Lung (tissue), 12 donors: Measurements from ENCODE around the gene GATAD2A. TPM values are rescaled to one million over a fixed set of nuclear protein-coding genes. Genes with fewer than 3 reads are reported as not detected.

Source experiments
- ATAC-seq: fragments of 200-7000 bp; cut with Tn5 transposase; one replicate; pipeline ENCODE4 v1.9.1; 2020; ENCODE audit warnings: moderate number of reproducible peaks; ENCODE audit not compliant: insufficient read depth, low FRiP score
- DNase-seq, 3 donors: peaks; one replicate each; pipeline ENCODE4 v3.0.0-alpha.2; 2013 to 2017
- H3K27ac ChIP-seq, 2 donors: one replicate each; pipeline ENCODE4 v1.5.1; 2013; ENCODE audit warnings: mild to moderate bottlenecking in 2 of 2, moderate library complexity in 2 of 2, control low read depth in 1 of 2, inconsistent platforms in 1 of 2, low read depth in 1 of 2, low read length in 1 of 2
- H3K27me3 ChIP-seq, 3 donors: one replicate each; pipeline ENCODE4 v1.5.1; 2013; ENCODE audit warnings: low read length in 2 of 3; ENCODE audit not compliant: control insufficient read depth in 3 of 3, insufficient read depth in 3 of 3
- H3K36me3 ChIP-seq, 4 donors: one replicate each; pipeline ENCODE4 v1.5.1; 2013; ENCODE audit warnings: low read length in 4 of 4, mild to moderate bottlenecking in 1 of 4, moderate library complexity in 1 of 4; ENCODE audit not compliant: control insufficient read depth in 4 of 4, insufficient read depth in 4 of 4
- H3K4me1 ChIP-seq, 5 donors: one replicate each; pipeline ENCODE4 v1.5.1; 2013; ENCODE audit warnings: low read length in 5 of 5, mild to moderate bottlenecking in 2 of 5, moderate library complexity in 1 of 5; ENCODE audit not compliant: control insufficient read depth in 5 of 5, insufficient read depth in 5 of 5
- H3K4me3 ChIP-seq: one replicate; pipeline ENCODE4 v1.5.1; 2013; ENCODE audit warnings: mild to moderate bottlenecking, control low read depth, moderate library complexity
- H3K9ac ChIP-seq, 2 donors: one replicate each; pipeline ENCODE4 v1.5.1; 2013; ENCODE audit warnings: low read length in 2 of 2, control low read depth in 1 of 2; ENCODE audit not compliant: insufficient read depth in 1 of 2
- H3K9me3 ChIP-seq, 4 donors: one replicate each; pipeline ENCODE4 v1.5.1; 2013; ENCODE audit warnings: low read length in 3 of 4, mild to moderate bottlenecking in 1 of 4, moderate library complexity in 1 of 4; ENCODE audit not compliant: control insufficient read depth in 4 of 4, insufficient read depth in 3 of 4
- CTCF ChIP-seq: IDR thresholded peaks from 2 replicates; pipeline ENCODE4 v1.5.1; 2012; ENCODE audit warnings: mild to moderate bottlenecking; ENCODE audit errors: control extremely low read depth, extremely low read depth
- WGBS, 2 donors: extraction: QIAGEN DNeasy Blood & Tissue Kit; methylation state at CpG; one replicate each; pipeline ENCODE4 v1.1.7; 2013; 5-methylcytosine and 5-hydroxymethylcytosine counted together
- polyA plus RNA-seq, 2 donors: library from polyadenylated mRNA; stranded (reverse); fragments of 200-250 nt; gene quantifications; one replicate each; pipeline ENCODE4 v1.2.1, GENCODE V29; 2013
- total RNA-seq, 2 donors: library from RNA; depleted of rRNA in 1 of 2; stranded (reverse); fragments of >200 nt in 1 of 2; gene quantifications; one replicate each; pipeline ENCODE4 v1.2.1, GENCODE V29; 2014 to 2021
- donor health status: control.
- donor health status: control.
- donor health status: Bipolar disorder and iron deficiency.
- donor health status: healthy.
- donor health status: DM: yes; HTN: yes; CAD: no.

Gene GATAD2A
- total and polyA plus RNA-seq, 4 donors: 30.6 to 93.7 (median 37.4) TPM

GRCh38 chr19:19439176-19439482, 33.7 kb downstream of the GATAD2A start:
- Histone ChIP-seq H3K4me1 (peaks cover 4 to 14% (median 6%) of the 10 kb centered on the region in 5 donors), H3K27ac (no peak overlapping the region), H3K27me3 (no peaks in the 10 kb centered on the region), H3K4me3 (no peak overlapping the region), H3K36me3 (peaks cover 0 to 8% (median 4%) of the 10 kb centered on the region in 4 donors), H3K9me3 (no peaks in the 10 kb centered on the region), H3K9ac (no peak overlapping the region)
- TF ChIP-seq CTCF: no peak
- 88 to 89% methylated on average over 2 of the region's 2 CpGs for WGBS, 2 donors
- ATAC-seq (no peak), DNase-seq (no peak)

- peaks cover 0 to 24% (median 0%) of the 10 kb centered on the region in 5 donors for H3K4me1 ChIP-seq
- ATAC-seq (no peak), DNase-seq (no peak)
- no peak overlapping the region for H3K4me3 ChIP-seq
- H3K27me3 ChIP-seq: no peaks in the 10 kb centered on the region
- H3K9ac ChIP-seq: no peak overlapping the region
- WGBS, 2 donors: 81 to 90% methylated on average over 9 of the region's 9 CpGs
- no peak for TF ChIP-seq CTCF
- H3K27ac ChIP-seq: no peak overlapping the region
- H3K36me3 ChIP-seq: no peaks in the 10 kb centered on the region
- H3K9me3 ChIP-seq: no peaks in the 10 kb centered on the region
Observed at GRCh38 chr19:19443283-19443682, 37.8 kb downstream of the GATAD2A start.

GRCh38 chr19:19443902-19444680, 38.6 kb downstream of the GATAD2A start:
- no peak for TF ChIP-seq CTCF
- Histone ChIP-seq H3K9ac (no peak overlapping the region), H3K27me3 (no peaks in the 10 kb centered on the region), H3K27ac (peak overlapping the region in 1 of 2 donors; percentile 71), H3K4me3 (no peak overlapping the region), H3K9me3 (no peaks in the 10 kb centered on the region), H3K36me3 (no peaks in the 10 kb centered on the region), H3K4me1 (peaks cover 0 to 21% (median 0%) of the 10 kb centered on the region in 5 donors)
- ATAC-seq (no peak), DNase-seq (no peak)
- 77 to 79% methylated on average over 11 of the region's 11 CpGs for WGBS, 2 donors
